Karpas-422 (cell line): ENCODE measurements around the gene SYMPK. TPM values are rescaled to one million over a fixed set of nuclear protein-coding genes. Genes with fewer than 3 reads are reported as not detected.

Experiments used
- DNase-seq: peaks from one replicate; pipeline ENCODE4 v3.0.0-alpha.2; 2015
- H2AFZ ChIP-seq: fragments of 200-600 bp; sonication (generic); 2 replicates; pipeline ENCODE4 v1.6.1; 2014; ENCODE audit warnings: antibody characterized with exemption, low read length, mixed read lengths
- H3K27ac ChIP-seq: fragments of 200-600 bp; sonication (generic); 2 replicates; pipeline ENCODE4 v1.5.1; 2014; ENCODE audit warnings: mild to moderate bottlenecking, low read length, moderate library complexity
- H3K27me3 ChIP-seq: fragments of 200-600 bp; sonication (generic); 2 replicates; pipeline ENCODE4 v1.6.1; 2014; ENCODE audit warnings: low read length, mixed read lengths
- H3K36me3 ChIP-seq: fragments of 200-600 bp; sonication (generic); 2 replicates; pipeline ENCODE4 v1.6.1; 2014; ENCODE audit warnings: low read length, mixed read lengths; ENCODE audit not compliant: insufficient read depth
- H3K4me1 ChIP-seq: fragments of 200-600 bp; sonication (generic); 2 replicates; pipeline ENCODE4 v1.6.1; 2014; ENCODE audit warnings: mild to moderate bottlenecking, low read length, mixed read lengths
- H3K4me2 ChIP-seq: fragments of 200-600 bp; sonication (generic); 2 replicates; pipeline ENCODE4 v1.6.1; 2014; ENCODE audit warnings: low read length, low read depth, mild to moderate bottlenecking; ENCODE audit not compliant: poor library complexity, severe bottlenecking
- H3K4me3 ChIP-seq: fragments of 200-600 bp; sonication (generic); 2 replicates; pipeline ENCODE4 v1.5.1; 2014; ENCODE audit warnings: mild to moderate bottlenecking, antibody characterized with exemption, low read length, mixed read lengths
- H3K79me2 ChIP-seq: fragments of 200-600 bp; sonication (generic); 2 replicates; pipeline ENCODE4 v1.6.1; 2014; ENCODE audit warnings: mild to moderate bottlenecking, low read length, mixed read lengths
- H3K9ac ChIP-seq: fragments of 200-600 bp; sonication (generic); 2 replicates; pipeline ENCODE4 v1.6.0; 2014; ENCODE audit warnings: low read length
- H3K9me2 ChIP-seq: fragments of 200-600 bp; sonication (generic), shearing (Covaris generic); replicated peaks from 2 replicates; pipeline ENCODE4 v1.6.0; 2014; ENCODE audit warnings: mild to moderate bottlenecking, low read length, moderate library complexity; ENCODE audit not compliant: insufficient read depth
- H3K9me3 ChIP-seq: fragments of 300-700, 200-600 bp; sonication (generic); 2 replicates; pipeline ENCODE4 v1.6.1; 2014; ENCODE audit warnings: low read length, mixed read lengths
- H4K20me1 ChIP-seq: fragments of 200-600 bp; sonication (generic); 2 replicates; pipeline ENCODE4 v1.6.1; 2014; ENCODE audit warnings: mild to moderate bottlenecking, antibody characterized with exemption, low read length, low read depth; ENCODE audit not compliant: insufficient read depth
- total RNA-seq: library from RNA; depleted of rRNA; stranded (reverse); fragments of >200 nt; shearing (Covaris generic); gene quantifications from 2 replicates; pipeline ENCODE4 v1.2.3, GENCODE V29; 2014; ENCODE audit warnings: low replicate concordance; rRNA removed

The SYMPK gene
- total RNA-seq, result 28.3 and 75.2 TPM in 2 replicates

GRCh38 chr19:45862564-45863334, at the start of gene SYMPK:
Gene SYMPK, minus strand, starts transcription at chr19:45863147. Its CDS starts 8,652 bp downstream, at chr19:45854495.
- peak within 1 kb of the TSS; percentile 90 for H3K4me2 ChIP-seq
- peak within 1 kb of the TSS; percentile 83 for H3K4me3 ChIP-seq
- H3K9me3 ChIP-seq, result no peaks in the 10 kb centered on the region
- H3K79me2 ChIP-seq, result peaks cover 46% of the 10 kb centered on the region
- H3K4me1 ChIP-seq, result peaks cover 27% of the 10 kb centered on the region
- H4K20me1 ChIP-seq, result no peaks in the 10 kb centered on the region
- peak; percentile 99 for DNase-seq
- H3K9ac ChIP-seq, result peak within 1 kb of the TSS; percentile 87
- H2AFZ ChIP-seq, result peak within 1 kb of the TSS; percentile 75
- H3K27ac ChIP-seq, result peak within 1 kb of the TSS; percentile 71
- H3K9me2 ChIP-seq, result no peaks in the 10 kb centered on the region
- peaks cover 5% of the 10 kb centered on the region; the same call in 1 of the 2 replicates for H3K36me3 ChIP-seq
- H3K27me3 ChIP-seq, result peaks cover 3% of the 10 kb centered on the region; the same call in 1 of the 2 replicates

GRCh38 chr19:45911291-45911690, 48.3 kb upstream of the SYMPK start:
- H2AFZ ChIP-seq, result no peak overlapping the region
- H3K27me3 ChIP-seq, result no peaks in the 10 kb centered on the region
- H3K36me3 ChIP-seq, result no peaks in the 10 kb centered on the region

GRCh38 chr19:45908956-45909355, 46.0 kb upstream of the SYMPK start:
- Histone ChIP-seq H3K9ac (no peak overlapping the region), H3K4me3 (no peak overlapping the region), H3K9me2 (no peaks in the 10 kb centered on the region), H3K36me3 (no peaks in the 10 kb centered on the region), H3K27me3 (no peaks in the 10 kb centered on the region), H3K79me2 (no peaks in the 10 kb centered on the region), H2AFZ (no peak overlapping the region), H3K9me3 (no peaks in the 10 kb centered on the region), H3K4me1 (no peaks in the 10 kb centered on the region), H4K20me1 (no peaks in the 10 kb centered on the region), H3K27ac (no peak overlapping the region), H3K4me2 (no peak overlapping the region)
- no peak for DNase-seq

More at GRCh38 chr19:45911291-45911690, 48.3 kb upstream of the SYMPK start:
- Histone ChIP-seq H3K27ac (no peak overlapping the region), H3K9ac (no peak overlapping the region), H3K79me2 (no peaks in the 10 kb centered on the region), H3K4me2 (no peak overlapping the region), H3K4me3 (no peak overlapping the region), H3K4me1 (no peaks in the 10 kb centered on the region), H3K9me3 (no peaks in the 10 kb centered on the region), H3K9me2 (no peaks in the 10 kb centered on the region), H4K20me1 (no peaks in the 10 kb centered on the region)
- DNase-seq, result no peak

GRCh38 chr19:45906221-45906620, 43.3 kb upstream of the SYMPK start:
- H3K79me2 ChIP-seq, result peaks cover 10% of the 10 kb centered on the region

GRCh38 chr19:45905011-45905410, 42.1 kb upstream of the SYMPK start:
- Histone ChIP-seq H2AFZ (no peak overlapping the region), H3K79me2 (peaks cover 22% of the 10 kb centered on the region), H3K36me3 (0 out of 2 replicates have a peak, but pooled peaks cover 1% of the 10 kb centered on the region), H3K4me1 (peaks cover 20% of the 10 kb centered on the region), H3K27ac (no peak overlapping the region), H3K4me2 (no peak overlapping the region), H3K9me2 (no peaks in the 10 kb centered on the region), H3K27me3 (no peaks in the 10 kb centered on the region), H3K4me3 (no peak overlapping the region), H3K9ac (no peak overlapping the region), H4K20me1 (no peaks in the 10 kb centered on the region), H3K9me3 (no peaks in the 10 kb centered on the region)
- no peak for DNase-seq

More at GRCh38 chr19:45906221-45906620, 43.3 kb upstream of the SYMPK start:
- peaks cover 11% of the 10 kb centered on the region for H3K4me1 ChIP-seq
- H2AFZ ChIP-seq, result no peak overlapping the region
- H3K9ac ChIP-seq, result no peak overlapping the region
- H3K36me3 ChIP-seq, result no peaks in the 10 kb centered on the region
- H4K20me1 ChIP-seq, result no peaks in the 10 kb centered on the region
- no peak overlapping the region for H3K4me2 ChIP-seq
- no peak overlapping the region for H3K4me3 ChIP-seq
- no peak overlapping the region for H3K27ac ChIP-seq
- H3K9me3 ChIP-seq, result no peaks in the 10 kb centered on the region
- DNase-seq, result no peak
- no peaks in the 10 kb centered on the region for H3K27me3 ChIP-seq
- no peaks in the 10 kb centered on the region for H3K9me2 ChIP-seq

GRCh38 chr19:45902651-45903625, 40.0 kb upstream of the SYMPK start:
- Histone ChIP-seq H4K20me1 (no peaks in the 10 kb centered on the region), H3K9me3 (no peaks in the 10 kb centered on the region), H3K4me1 (peaks cover 20% of the 10 kb centered on the region), H3K27ac (peak overlapping the region; percentile 50), H3K9ac (peak overlapping the region; percentile 99), H3K27me3 (no peaks in the 10 kb centered on the region), H2AFZ (peak overlapping the region; percentile 54; the same call in 1 of the 2 replicates), H3K36me3 (peaks cover 8% of the 10 kb centered on the region; the same call in 1 of the 2 replicates), H3K4me2 (peak overlapping the region; percentile 85), H3K9me2 (no peaks in the 10 kb centered on the region), H3K79me2 (peaks cover 26% of the 10 kb centered on the region), H3K4me3 (peak overlapping the region; percentile 100)
- DNase-seq, result peak; percentile 99

- no peaks in the 10 kb centered on the region for H3K9me3 ChIP-seq
- H3K4me3 ChIP-seq, result peak within 1 kb of the TSS; percentile 100
- H3K27ac ChIP-seq, result peak within 1 kb of the TSS; percentile 62
- H2AFZ ChIP-seq, result peak within 1 kb of the TSS; percentile 93
- H3K79me2 ChIP-seq, result peaks cover 26% of the 10 kb centered on the region
- peak within 1 kb of the TSS; percentile 85 for H3K4me2 ChIP-seq
- no peaks in the 10 kb centered on the region for H4K20me1 ChIP-seq
- H3K36me3 ChIP-seq, result peaks cover 8% of the 10 kb centered on the region; the same call in 1 of the 2 replicates
- H3K27me3 ChIP-seq, result no peaks in the 10 kb centered on the region
- H3K4me1 ChIP-seq, result peaks cover 20% of the 10 kb centered on the region
- H3K9ac ChIP-seq, result peak within 1 kb of the TSS; percentile 99
- DNase-seq, result peak; percentile 64
- no peaks in the 10 kb centered on the region for H3K9me2 ChIP-seq
Measured at GRCh38 chr19:45901912-45902650, 39.1 kb upstream of the SYMPK start, which contains the start of gene MYPOP. Gene MYPOP, minus strand, starts transcription at chr19:45902613. Its CDS starts 840 bp downstream, at chr19:45901773.
